AG10803 (cell line): ENCODE measurements around the gene TANC1.
"Not testable (repeated sequence)": the region's sequence is repeated elsewhere in the genome, so short reads cannot be mapped to it uniquely, and the experiment has no call there.

ENCODE experiments used
- DNase-seq: peaks from one replicate; pipeline ENCODE4 v3.0.0; 2010; ENCODE audit warnings: low read depth
- H3K4me3 ChIP-seq: 2 replicates; pipeline ENCODE4 v1.5.1; 2011; ENCODE audit warnings: mild to moderate bottlenecking, low read length, control low read depth
- CTCF ChIP-seq: conservative IDR thresholded peaks from 2 replicates; pipeline ENCODE4 v1.5.1; 2011; ENCODE audit warnings: mild to moderate bottlenecking, low read length, control low read depth, inconsistent platforms

Gene TANC1

GRCh38 chr2:159034713-159035112 lies 66.3 kb downstream of the TANC1 start:
- TF ChIP-seq CTCF = no peak
- no peak overlapping the region for H3K4me3 ChIP-seq
- no peak for DNase-seq

- no peak overlapping the region for H3K4me3 ChIP-seq
- peak; percentile 42 for DNase-seq
- peak; percentile 11; the same call in 1 of the 2 replicates for TF ChIP-seq CTCF
Measured at GRCh38 chr2:159035790-159036411, 67.5 kb downstream of the TANC1 start.

- not testable (repeated sequence) for DNase-seq, H3K4me3 ChIP-seq
Measured at GRCh38 chr2:159036461-159036860, 68.0 kb downstream of the TANC1 start.

- DNase-seq, H3K4me3 ChIP-seq: not testable (repeated sequence)
Measured at GRCh38 chr2:159041328-159041727, 72.9 kb downstream of the TANC1 start.

- DNase-seq = no peak
- TF ChIP-seq CTCF = no peak
- no peak overlapping the region for H3K4me3 ChIP-seq
Measured at GRCh38 chr2:159042115-159042850, 73.8 kb downstream of the TANC1 start.

DNA sequence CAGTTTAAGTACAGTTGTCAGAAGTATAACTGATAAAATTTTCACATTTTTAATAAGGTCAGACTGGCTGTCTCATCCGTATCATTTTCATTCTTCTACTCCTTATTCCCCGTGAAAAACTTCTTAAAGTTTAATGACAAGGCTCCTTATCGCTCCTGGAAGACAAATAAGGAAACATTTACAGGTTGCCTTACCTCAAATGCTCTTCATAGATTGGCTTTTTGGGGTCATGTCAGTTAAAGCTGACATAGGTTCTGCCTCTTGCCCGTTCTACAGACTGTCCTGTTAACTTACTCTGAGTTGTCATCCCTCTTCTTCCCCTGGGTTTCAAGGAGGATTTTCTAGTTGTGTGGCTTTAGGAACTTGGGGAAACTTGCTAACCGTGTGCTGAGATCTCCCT lies 75.3 kb downstream of the TANC1 start:
- no peak overlapping the region for H3K4me3 ChIP-seq
- DNase-seq = no peak
- no peak for TF ChIP-seq CTCF

DNA sequence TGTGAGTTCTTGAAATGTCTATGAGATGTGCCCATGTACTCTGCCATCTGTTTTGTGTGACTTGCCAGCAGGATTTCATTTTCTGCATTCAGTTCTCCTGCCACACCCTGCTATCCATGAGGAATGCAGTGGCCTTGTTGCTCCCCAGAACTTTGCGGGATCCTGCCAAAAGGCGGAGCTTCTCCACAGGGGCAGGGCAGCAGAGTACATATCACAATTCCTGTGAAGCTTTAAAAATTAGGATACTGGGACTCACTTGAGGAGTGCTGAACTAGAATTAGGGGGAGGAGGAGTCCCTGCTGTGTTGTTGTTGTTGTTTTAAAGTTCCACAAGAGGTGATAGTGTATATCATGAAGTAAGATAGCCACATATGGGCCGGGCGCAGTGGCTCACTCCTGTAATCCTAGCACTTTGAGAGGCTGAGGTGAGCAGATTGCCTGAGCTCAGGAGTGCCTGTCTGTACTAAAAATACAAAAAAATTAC lies 76.4 kb downstream of the TANC1 start:
- peak; percentile 84 for DNase-seq
- TF ChIP-seq CTCF = no peak
- H3K4me3 ChIP-seq = no peak overlapping the region
